Ishikawa (cell line): Measurements from ENCODE around the gene RRAGA.

ENCODE experiments used
- CEBPB ChIP-seq: IDR thresholded peaks from 2 replicates; pipeline ENCODE4 v1.6.1; 2012
- EGR1 ChIP-seq: IDR thresholded peaks from 2 replicates; pipeline ENCODE4 v1.6.1; 2012
- EP300 ChIP-seq: IDR thresholded peaks from 2 replicates; pipeline ENCODE4 v1.6.1; 2012; ENCODE audit warnings: borderline replicate concordance
- MAX ChIP-seq: IDR thresholded peaks from 2 replicates; pipeline ENCODE4 v1.6.1; 2012
- NFIC ChIP-seq: IDR thresholded peaks from 2 replicates; pipeline ENCODE4 v1.6.1; 2012
- RAD21 ChIP-seq: IDR thresholded peaks from 2 replicates; pipeline ENCODE4 v1.6.1; 2012; ENCODE audit warnings: low read depth
- YY1 ChIP-seq: IDR thresholded peaks from 2 replicates; pipeline ENCODE4 v1.6.1; 2012; ENCODE audit warnings: low read depth
- ZBTB7A ChIP-seq: IDR thresholded peaks from 2 replicates; pipeline ENCODE4 v1.6.1; 2012; ENCODE audit warnings: low read depth
- TF ChIP-seq, protein P1 (sequence below): IDR thresholded peaks from 2 replicates; pipeline ENCODE4 v1.6.1; 2012; ENCODE audit warnings: low read depth, mild to moderate bottlenecking
- TF ChIP-seq, protein P2 (sequence below): IDR thresholded peaks from 2 replicates; pipeline ENCODE4 v1.6.1; 2012

GRCh38 chr9:19000133-19000532, 49.1 kb upstream of the RRAGA start:
- TF ChIP-seq YY1 (no peak), CEBPB (no peak), EP300 (no peak), EGR1 (no peak), RAD21 (no peak), MAX (no peak), NFIC (no peak), ZBTB7A (no peak)
- TF ChIP-seq, protein P1, sequence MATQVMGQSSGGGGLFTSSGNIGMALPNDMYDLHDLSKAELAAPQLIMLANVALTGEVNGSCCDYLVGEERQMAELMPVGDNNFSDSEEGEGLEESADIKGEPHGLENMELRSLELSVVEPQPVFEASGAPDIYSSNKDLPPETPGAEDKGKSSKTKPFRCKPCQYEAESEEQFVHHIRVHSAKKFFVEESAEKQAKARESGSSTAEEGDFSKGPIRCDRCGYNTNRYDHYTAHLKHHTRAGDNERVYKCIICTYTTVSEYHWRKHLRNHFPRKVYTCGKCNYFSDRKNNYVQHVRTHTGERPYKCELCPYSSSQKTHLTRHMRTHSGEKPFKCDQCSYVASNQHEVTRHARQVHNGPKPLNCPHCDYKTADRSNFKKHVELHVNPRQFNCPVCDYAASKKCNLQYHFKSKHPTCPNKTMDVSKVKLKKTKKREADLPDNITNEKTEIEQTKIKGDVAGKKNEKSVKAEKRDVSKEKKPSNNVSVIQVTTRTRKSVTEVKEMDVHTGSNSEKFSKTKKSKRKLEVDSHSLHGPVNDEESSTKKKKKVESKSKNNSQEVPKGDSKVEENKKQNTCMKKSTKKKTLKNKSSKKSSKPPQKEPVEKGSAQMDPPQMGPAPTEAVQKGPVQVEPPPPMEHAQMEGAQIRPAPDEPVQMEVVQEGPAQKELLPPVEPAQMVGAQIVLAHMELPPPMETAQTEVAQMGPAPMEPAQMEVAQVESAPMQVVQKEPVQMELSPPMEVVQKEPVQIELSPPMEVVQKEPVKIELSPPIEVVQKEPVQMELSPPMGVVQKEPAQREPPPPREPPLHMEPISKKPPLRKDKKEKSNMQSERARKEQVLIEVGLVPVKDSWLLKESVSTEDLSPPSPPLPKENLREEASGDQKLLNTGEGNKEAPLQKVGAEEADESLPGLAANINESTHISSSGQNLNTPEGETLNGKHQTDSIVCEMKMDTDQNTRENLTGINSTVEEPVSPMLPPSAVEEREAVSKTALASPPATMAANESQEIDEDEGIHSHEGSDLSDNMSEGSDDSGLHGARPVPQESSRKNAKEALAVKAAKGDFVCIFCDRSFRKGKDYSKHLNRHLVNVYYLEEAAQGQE: no peak
- TF ChIP-seq, protein P2, sequence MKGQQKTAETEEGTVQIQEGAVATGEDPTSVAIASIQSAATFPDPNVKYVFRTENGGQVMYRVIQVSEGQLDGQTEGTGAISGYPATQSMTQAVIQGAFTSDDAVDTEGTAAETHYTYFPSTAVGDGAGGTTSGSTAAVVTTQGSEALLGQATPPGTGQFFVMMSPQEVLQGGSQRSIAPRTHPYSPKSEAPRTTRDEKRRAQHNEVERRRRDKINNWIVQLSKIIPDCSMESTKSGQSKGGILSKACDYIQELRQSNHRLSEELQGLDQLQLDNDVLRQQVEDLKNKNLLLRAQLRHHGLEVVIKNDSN: no peak
